HUES64 (cell line): ENCODE measurements around the gene CAMK1D.

Experiments used
- H3K27ac ChIP-seq: 2 replicates; pipeline ENCODE4 v1.7.0; 2013; ENCODE audit warnings: low read depth, low read length, inconsistent platforms
- H3K27me3 ChIP-seq: 2 replicates; pipeline ENCODE4 v1.6.1; 2013; ENCODE audit warnings: mild to moderate bottlenecking, low read length; ENCODE audit not compliant: insufficient read depth
- H3K36me3 ChIP-seq: 2 replicates; pipeline ENCODE4 v1.6.1; 2013; ENCODE audit warnings: mild to moderate bottlenecking, low read length; ENCODE audit not compliant: insufficient read depth
- H3K4me1 ChIP-seq: 2 replicates; pipeline ENCODE4 v1.6.1; 2013; ENCODE audit warnings: mild to moderate bottlenecking, low read length, moderate library complexity; ENCODE audit not compliant: insufficient read depth
- H3K4me3 ChIP-seq: 2 replicates; pipeline ENCODE4 v1.5.1; 2013; ENCODE audit warnings: mild to moderate bottlenecking, low read length, moderate library complexity
- H3K9ac ChIP-seq: 2 replicates; pipeline ENCODE4 v1.6.1; 2013; ENCODE audit warnings: mild to moderate bottlenecking, low read depth, low read length
- H3K9me3 ChIP-seq: 2 replicates; pipeline ENCODE4 v1.6.1; 2013; ENCODE audit warnings: low read depth, low read length; ENCODE audit not compliant: insufficient read depth
- WGBS: fragments of 150-250, 120-280 bp; methylation state at CpG from one replicate; pipeline ENCODE4 v1.1.7; 2013; ENCODE audit warnings: missing lambda C conversion rate; 5-methylcytosine and 5-hydroxymethylcytosine counted together

The CAMK1D gene

GRCh38 chr10:12406764-12407400, 57.5 kb downstream of the CAMK1D start:
- Histone ChIP-seq H3K36me3 (no peaks in the 10 kb centered on the region), H3K27me3 (no peaks in the 10 kb centered on the region), H3K4me1 (no peaks in the 10 kb centered on the region), H3K9me3 (no peaks in the 10 kb centered on the region), H3K4me3 (no peak overlapping the region), H3K9ac (no peak overlapping the region), H3K27ac (no peak overlapping the region)
- 90% methylated on average over 9 of the region's 9 CpGs for WGBS

- WGBS = 91% methylated on average over 8 of the region's 8 CpGs
- no peaks in the 10 kb centered on the region for H3K4me1 ChIP-seq
Measured at GRCh38 chr10:12408472-12408871, 59.1 kb downstream of the CAMK1D start.

GRCh38 chr10:12409161-12409560, 59.8 kb downstream of the CAMK1D start:
- no peak overlapping the region for H3K27ac ChIP-seq

More at GRCh38 chr10:12408472-12408871, 59.1 kb downstream of the CAMK1D start:
- Histone ChIP-seq H3K9me3 (no peaks in the 10 kb centered on the region), H3K36me3 (no peaks in the 10 kb centered on the region), H3K9ac (no peak overlapping the region), H3K27me3 (no peaks in the 10 kb centered on the region), H3K27ac (no peak overlapping the region), H3K4me3 (no peak overlapping the region)

GRCh38 chr10:12409613-12410012, 60.3 kb downstream of the CAMK1D start:
- H3K27ac ChIP-seq = no peak overlapping the region
- no peaks in the 10 kb centered on the region for H3K9me3 ChIP-seq
- no peak overlapping the region for H3K4me3 ChIP-seq
- no peaks in the 10 kb centered on the region for H3K36me3 ChIP-seq
- 97% methylated on average over 5 of the region's 5 CpGs for WGBS
- no peaks in the 10 kb centered on the region for H3K4me1 ChIP-seq
- H3K27me3 ChIP-seq = no peaks in the 10 kb centered on the region
- H3K9ac ChIP-seq = no peak overlapping the region

More at GRCh38 chr10:12409161-12409560, 59.8 kb downstream of the CAMK1D start:
- WGBS = 96% methylated on average over 11 of the region's 11 CpGs
- Histone ChIP-seq H3K36me3 (no peaks in the 10 kb centered on the region), H3K9me3 (no peaks in the 10 kb centered on the region), H3K4me3 (no peak overlapping the region), H3K9ac (no peak overlapping the region), H3K4me1 (no peaks in the 10 kb centered on the region), H3K27me3 (no peaks in the 10 kb centered on the region)

GRCh38 chr10:12412666-12413368, 63.5 kb downstream of the CAMK1D start:
- H3K4me3 ChIP-seq = no peak overlapping the region
- H3K4me1 ChIP-seq = no peaks in the 10 kb centered on the region
- H3K27me3 ChIP-seq = no peaks in the 10 kb centered on the region
- H3K9me3 ChIP-seq = no peaks in the 10 kb centered on the region
- H3K9ac ChIP-seq = no peak overlapping the region
- H3K27ac ChIP-seq = no peak overlapping the region
- H3K36me3 ChIP-seq = no peaks in the 10 kb centered on the region
- WGBS = 96% methylated on average over 9 of the region's 9 CpGs

- H3K36me3 ChIP-seq = no peaks in the 10 kb centered on the region
- 88% methylated on average over 1 of the region's 1 CpG for WGBS
- no peak overlapping the region for H3K9ac ChIP-seq
- no peaks in the 10 kb centered on the region for H3K4me1 ChIP-seq
- no peaks in the 10 kb centered on the region for H3K27me3 ChIP-seq
- no peak overlapping the region for H3K4me3 ChIP-seq
- H3K9me3 ChIP-seq = no peaks in the 10 kb centered on the region
- no peak overlapping the region for H3K27ac ChIP-seq
Measured at GRCh38 chr10:12413369-12413711, 64.0 kb downstream of the CAMK1D start.

GRCh38 chr10:12414278-12414989, 65.1 kb downstream of the CAMK1D start:
- H3K4me3 ChIP-seq = no peak overlapping the region
- no peaks in the 10 kb centered on the region for H3K9me3 ChIP-seq
- no peaks in the 10 kb centered on the region for H3K4me1 ChIP-seq
- H3K27me3 ChIP-seq = no peaks in the 10 kb centered on the region
- no peak overlapping the region for H3K27ac ChIP-seq
- WGBS = 93% methylated on average over 9 of the region's 9 CpGs
- no peaks in the 10 kb centered on the region for H3K36me3 ChIP-seq
- no peak overlapping the region for H3K9ac ChIP-seq

- no peaks in the 10 kb centered on the region for H3K36me3 ChIP-seq
- 92% methylated on average over 13 of the region's 13 CpGs for WGBS
- H3K9me3 ChIP-seq = no peaks in the 10 kb centered on the region
- H3K27me3 ChIP-seq = no peaks in the 10 kb centered on the region
- no peak overlapping the region for H3K9ac ChIP-seq
- no peak overlapping the region for H3K4me3 ChIP-seq
- H3K27ac ChIP-seq = no peak overlapping the region
- H3K4me1 ChIP-seq = no peaks in the 10 kb centered on the region
Measured at GRCh38 chr10:12416344-12417050, 67.2 kb downstream of the CAMK1D start.

- 79% methylated on average over 6 of the region's 6 CpGs for WGBS
- no peaks in the 10 kb centered on the region for H3K27me3 ChIP-seq
- no peaks in the 10 kb centered on the region for H3K4me1 ChIP-seq
- no peaks in the 10 kb centered on the region for H3K9me3 ChIP-seq
- no peak overlapping the region for H3K4me3 ChIP-seq
- no peak overlapping the region for H3K9ac ChIP-seq
- H3K27ac ChIP-seq = no peak overlapping the region
- H3K36me3 ChIP-seq = no peaks in the 10 kb centered on the region
Measured at GRCh38 chr10:12417331-12417730, 68.0 kb downstream of the CAMK1D start.

GRCh38 chr10:12418000-12418399, 68.7 kb downstream of the CAMK1D start:
- H3K4me1 ChIP-seq = no peaks in the 10 kb centered on the region
- H3K4me3 ChIP-seq = no peak overlapping the region
- H3K27ac ChIP-seq = no peak overlapping the region
- H3K9ac ChIP-seq = no peak overlapping the region
- no peaks in the 10 kb centered on the region for H3K9me3 ChIP-seq
- no peaks in the 10 kb centered on the region for H3K36me3 ChIP-seq
- 89% methylated on average over 7 of the region's 7 CpGs for WGBS
- no peaks in the 10 kb centered on the region for H3K27me3 ChIP-seq

- 93% methylated on average over 13 of the region's 13 CpGs for WGBS
- Histone ChIP-seq H3K9me3 (no peaks in the 10 kb centered on the region), H3K36me3 (no peaks in the 10 kb centered on the region), H3K9ac (no peak overlapping the region), H3K4me1 (no peaks in the 10 kb centered on the region), H3K27ac (no peak overlapping the region), H3K4me3 (no peak overlapping the region), H3K27me3 (no peaks in the 10 kb centered on the region)
Measured at GRCh38 chr10:12418725-12419261, 69.4 kb downstream of the CAMK1D start.
